GM12891 (cell line): ENCODE data around the gene GATA5.

ENCODE experiments used
- POLR2A ChIP-seq: IDR thresholded peaks from 2 replicates; pipeline ENCODE4 v1.6.1; 2011; ENCODE audit warnings: low read depth, low read length, control low read depth
- POLR2AphosphoS5 ChIP-seq: IDR thresholded peaks from 2 replicates; pipeline ENCODE4 v1.6.1; 2011; ENCODE audit warnings: low read depth, low read length, control low read depth

DNA sequence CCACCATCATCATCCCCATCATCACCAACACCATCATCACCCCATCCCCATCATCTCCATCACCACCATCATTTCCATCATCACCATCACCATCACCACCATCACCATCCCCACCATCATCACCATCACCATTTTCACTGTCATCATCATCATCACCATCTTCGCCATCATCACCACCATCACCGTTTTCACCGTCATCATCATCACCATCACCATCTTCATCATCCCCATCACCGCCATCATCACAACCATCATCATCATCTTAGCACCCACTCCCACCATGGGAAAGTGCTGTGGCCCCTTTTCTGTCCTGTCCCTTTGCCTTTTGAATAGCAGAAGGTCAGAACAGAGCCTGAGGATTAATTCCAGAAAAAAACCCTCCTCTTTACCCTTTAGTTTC, 28.5 kb upstream of the GATA5 start:
- no peak for TF ChIP-seq POLR2AphosphoS5
- TF ChIP-seq POLR2A = no peak
